Adipocyte (in vitro differentiated cells): ENCODE measurements around the gene OR10A7.

Experiments used
- DNase-seq: peaks from one replicate; pipeline ENCODE4 v3.0.0-alpha.2; 2015; ENCODE audit warnings: low read depth
- H3K27me3 ChIP-seq: replicated peaks from 2 replicates; pipeline ENCODE4 v1.7.0; 2013; ENCODE audit warnings: mild to moderate bottlenecking, low read length, moderate library complexity; ENCODE audit not compliant: control insufficient read depth, insufficient read depth
- H3K36me3 ChIP-seq: 2 replicates; pipeline ENCODE4 v1.7.0; 2013; ENCODE audit warnings: low read length, mild to moderate bottlenecking, moderate library complexity; ENCODE audit not compliant: control insufficient read depth, insufficient read depth, severe bottlenecking
- H3K4me1 ChIP-seq: 2 replicates; pipeline ENCODE4 v1.7.0; 2013; ENCODE audit warnings: mild to moderate bottlenecking, low read length, moderate library complexity; ENCODE audit not compliant: control insufficient read depth, insufficient read depth
- H3K4me3 ChIP-seq: 2 replicates; pipeline ENCODE4 v1.7.0; 2013; ENCODE audit warnings: mild to moderate bottlenecking, low read length, moderate library complexity
- H3K9ac ChIP-seq: 2 replicates; pipeline ENCODE4 v1.7.0; 2013; ENCODE audit warnings: mild to moderate bottlenecking, low read length, moderate library complexity
- H3K9me3 ChIP-seq: 2 replicates; pipeline ENCODE4 v1.7.0; 2013; ENCODE audit warnings: mild to moderate bottlenecking, low read length, moderate library complexity; ENCODE audit not compliant: control insufficient read depth

Gene OR10A7

GRCh38 chr12:55250944-55251343 lies 30.1 kb downstream of the OR10A7 start:
- no peak for DNase-seq
- no peak overlapping the region for H3K9ac ChIP-seq
- H3K4me1 ChIP-seq, result no peaks in the 10 kb centered on the region
- no peaks in the 10 kb centered on the region for H3K36me3 ChIP-seq
- H3K4me3 ChIP-seq, result no peak overlapping the region
- no peaks in the 10 kb centered on the region for H3K9me3 ChIP-seq
- no peaks in the 10 kb centered on the region for H3K27me3 ChIP-seq

- no peak for DNase-seq
- no peaks in the 10 kb centered on the region for H3K9me3 ChIP-seq
- no peaks in the 10 kb centered on the region for H3K36me3 ChIP-seq
- no peaks in the 10 kb centered on the region for H3K4me1 ChIP-seq
- H3K9ac ChIP-seq, result no peak overlapping the region
- H3K27me3 ChIP-seq, result no peaks in the 10 kb centered on the region
- H3K4me3 ChIP-seq, result no peak overlapping the region
Observed at GRCh38 chr12:55253281-55253680, 32.5 kb downstream of the OR10A7 start.

GRCh38 chr12:55256831-55257230 lies 36.0 kb downstream of the OR10A7 start:
- H3K27me3 ChIP-seq, result no peaks in the 10 kb centered on the region

GRCh38 chr12:55258303-55258702 lies 37.5 kb downstream of the OR10A7 start:
- H3K4me1 ChIP-seq, result no peaks in the 10 kb centered on the region
- H3K36me3 ChIP-seq, result no peaks in the 10 kb centered on the region
- DNase-seq, result no peak
- H3K9me3 ChIP-seq, result no peaks in the 10 kb centered on the region
- H3K27me3 ChIP-seq, result no peaks in the 10 kb centered on the region
- no peak overlapping the region for H3K4me3 ChIP-seq
- no peak overlapping the region for H3K9ac ChIP-seq

More at GRCh38 chr12:55256831-55257230, 36.0 kb downstream of the OR10A7 start:
- Histone ChIP-seq H3K4me1 (no peaks in the 10 kb centered on the region), H3K36me3 (no peaks in the 10 kb centered on the region), H3K4me3 (no peak overlapping the region), H3K9me3 (no peaks in the 10 kb centered on the region), H3K9ac (no peak overlapping the region)
- no peak for DNase-seq
